GM23338 (cell line): ENCODE measurements around the gene PLSCR2. TPM values are rescaled to one million over a fixed set of nuclear protein-coding genes. Genes with fewer than 3 reads are reported as not detected.

ENCODE experiments used
- ATAC-seq: fragments of 200-7000 bp; cut with Tn5 transposase; 3 replicates; pipeline ENCODE4 v1.9.1; 2020
- DNase-seq: peaks from one replicate; pipeline ENCODE4 v3.0.0-alpha.2; 2015; ENCODE audit warnings: low spot score
- H2AFZ ChIP-seq: fragments of 200-600 bp; sonication (generic); 2 replicates; pipeline ENCODE4 v1.8.0; 2016; ENCODE audit warnings: antibody characterized with exemption, mild to moderate bottlenecking, moderate library complexity
- H3F3A ChIP-seq: fragments of 200-600 bp; sonication (generic); replicated peaks from 2 replicates; pipeline ENCODE4 v1.8.0; 2017; ENCODE audit warnings: antibody characterized with exemption, mixed run types, low read depth
- H3K27ac ChIP-seq: fragments of 200-600 bp; sonication (generic); 2 replicates; pipeline ENCODE4 v1.6.1; 2016; ENCODE audit warnings: low read depth
- H3K27me3 ChIP-seq: fragments of 200-600 bp; sonication (generic); 2 replicates; pipeline ENCODE4 v1.8.0; 2016; ENCODE audit warnings: mild to moderate bottlenecking, mixed run types, moderate library complexity; ENCODE audit not compliant: insufficient read depth
- H3K36me3 ChIP-seq: fragments of 200-600 bp; sonication (generic); 2 replicates; pipeline ENCODE4 v1.8.0; 2016; ENCODE audit warnings: mild to moderate bottlenecking; ENCODE audit not compliant: insufficient read depth
- H3K4me1 ChIP-seq: fragments of 200-600 bp; sonication (generic); 2 replicates; pipeline ENCODE4 v1.8.0; 2016; ENCODE audit warnings: mild to moderate bottlenecking, moderate library complexity; ENCODE audit not compliant: insufficient read depth
- H3K4me2 ChIP-seq: fragments of 200-600 bp; sonication (generic); 2 replicates; pipeline ENCODE4 v1.7.1; 2017; ENCODE audit warnings: mixed run types
- H3K4me3 ChIP-seq: fragments of 200-600 bp; sonication (generic); 2 replicates; pipeline ENCODE4 v1.6.1; 2016; ENCODE audit warnings: mixed run types
- H3K79me2 ChIP-seq: fragments of 200-600 bp; sonication (generic); replicated peaks from 2 replicates; pipeline ENCODE4 v1.8.0; 2017; ENCODE audit warnings: mild to moderate bottlenecking; ENCODE audit not compliant: insufficient read depth
- H3K9me2 ChIP-seq: fragments of 200-600 bp; sonication (generic); 2 replicates; pipeline ENCODE4 v1.8.0; 2017; ENCODE audit not compliant: insufficient read depth
- H4K20me1 ChIP-seq: fragments of 200-600 bp; sonication (generic); replicated peaks from 2 replicates; pipeline ENCODE4 v1.8.0; 2017; ENCODE audit warnings: mild to moderate bottlenecking; ENCODE audit not compliant: insufficient read depth
- H3K27ac Mint-ChIP-seq: 2 replicates; pipeline ENCODE4 v1.8.0; 2020; ENCODE audit warnings: inconsistent platforms, mild to moderate bottlenecking, moderate library complexity, mixed read lengths
- H3K27me3 Mint-ChIP-seq: 3 replicates; pipeline ENCODE4 v1.8.0; 2022; ENCODE audit warnings: low read depth, mild to moderate bottlenecking, moderate library complexity, mixed read lengths, inconsistent platforms; ENCODE audit not compliant: insufficient read depth, poor library complexity
- H3K36me3 Mint-ChIP-seq: 3 replicates; pipeline ENCODE4 v1.8.0; 2021; ENCODE audit warnings: low read depth, mild to moderate bottlenecking, inconsistent platforms, moderate library complexity, mixed read lengths
- H3K4me1 Mint-ChIP-seq: 3 replicates; pipeline ENCODE4 v1.8.0; 2020; ENCODE audit warnings: mild to moderate bottlenecking, inconsistent platforms, mixed read lengths
- H3K4me3 Mint-ChIP-seq: 3 replicates; pipeline ENCODE4 v1.8.0; 2021; ENCODE audit warnings: moderate library complexity, mild to moderate bottlenecking, inconsistent platforms, mixed read lengths
- H3K9me3 Mint-ChIP-seq: 3 replicates; pipeline ENCODE4 v1.8.0; 2020; ENCODE audit warnings: moderate library complexity, mild to moderate bottlenecking, inconsistent platforms, mixed read lengths
- CREB1 ChIP-seq: fragments of 250-450 bp; sonication (Bioruptor Pico); IDR thresholded peaks from 2 replicates; pipeline ENCODE4 v1.5.0; 2020; ENCODE audit warnings: low read depth, mild to moderate bottlenecking, moderate library complexity
- CTCF ChIP-seq, 2 experiments: fragments of 200-600 bp in 1 of 2; sonication (generic) in 1 of 2; conservative IDR thresholded peaks; 2 replicates each; pipeline versions ENCODE4 v1.5.1 to v1.6.1; 2016 to 2017; ENCODE audit warnings: antibody characterized with exemption in 2 of 2, low read depth in 2 of 2, mild to moderate bottlenecking in 2 of 2, moderate library complexity in 1 of 2
- EZH2 ChIP-seq: fragments of 200-600 bp; sonication (generic); IDR thresholded peaks from one replicate; pipeline ENCODE4 v1.8.0; 2017; ENCODE audit warnings: antibody characterized with exemption, mild to moderate bottlenecking, low read depth; ENCODE audit not compliant: unreplicated experiment
- EZH2phosphoT487 ChIP-seq: fragments of 200-600 bp; sonication (generic); IDR thresholded peaks from one replicate; pipeline ENCODE4 v1.8.1; 2018; ENCODE audit warnings: antibody characterized with exemption; ENCODE audit not compliant: unreplicated experiment
- JUNB ChIP-seq: IDR thresholded peaks from one replicate; pipeline ENCODE4 v1.6.1; 2016; ENCODE audit warnings: antibody characterized with exemption; ENCODE audit not compliant: unreplicated experiment
- NANOG ChIP-seq: IDR thresholded peaks from 2 replicates; pipeline ENCODE4 v1.6.1; 2016; ENCODE audit warnings: antibody characterized with exemption, borderline replicate concordance
- STAT1 ChIP-seq: IDR thresholded peaks from one replicate; pipeline ENCODE4 v1.6.1; 2016; ENCODE audit warnings: antibody characterized with exemption; ENCODE audit not compliant: unreplicated experiment
- ZNF331 ChIP-seq: fragments of 250-450 bp; sonication (Bioruptor Pico); IDR thresholded peaks from 2 replicates; pipeline ENCODE4 v1.5.0; 2020; ENCODE audit warnings: low read depth, mild to moderate bottlenecking, moderate library complexity
- ZNF462 ChIP-seq: fragments of 250-450 bp; sonication (Bioruptor Pico); IDR thresholded peaks from 2 replicates; pipeline ENCODE4 v1.5.0; 2020; ENCODE audit warnings: mild to moderate bottlenecking, moderate library complexity
- polyA plus RNA-seq: library from polyadenylated mRNA; unstranded; fragments of >200 nt; fragmentation: Nextera tagmentation; extraction: Ambion mirVana; gene quantifications from 2 replicates; pipeline ENCODE4 v1.2.1, GENCODE V29; 2016
- total RNA-seq: library from RNA; depleted of rRNA; stranded (reverse); fragments of >200 nt; shearing (Covaris generic); gene quantifications from 2 replicates; pipeline ENCODE4 v1.2.3, GENCODE V29; 2014

The PLSCR2 gene
- total and polyA plus RNA-seq, 2 experiments from 2014 or later, result 0.55 TPM; not detected in 1

- Histone ChIP-seq H3K27ac (no peak overlapping the region), H3K4me3 (no peak overlapping the region), H3K79me2 (no peaks in the 10 kb centered on the region), H3K4me2 (no peak overlapping the region), H3K4me1 (no peaks in the 10 kb centered on the region), H3K27me3 (no peaks in the 10 kb centered on the region), H4K20me1 (no peaks in the 10 kb centered on the region), H3K36me3 (no peaks in the 10 kb centered on the region), H2AFZ (no peak overlapping the region), H3K9me2 (no peaks in the 10 kb centered on the region), H3F3A (no peaks in the 10 kb centered on the region)
- DNase-seq, result no peak
- Mint-ChIP-seq H3K4me1 (no peaks in the 10 kb centered on the region), H3K9me3 (no peaks in the 10 kb centered on the region), H3K27me3 (peaks cover 3% of the 10 kb centered on the region), H3K27ac (no peak overlapping the region), H3K36me3 (no peaks in the 10 kb centered on the region), H3K4me3 (no peak overlapping the region)
- ATAC-seq, result no peak
- no peak for TF ChIP-seq STAT1
- no peak for TF ChIP-seq CTCF (conservative IDR thresholded peaks at IDR 0.05; ENCODE audit: low read depth in 2 of 2)
These were observed 4.6 kb downstream of the PLSCR2 start for GRCh38 chr3:146464783-146465182.

GRCh38 chr3:146464005-146464595 lies 5.3 kb downstream of the PLSCR2 start:
- Histone ChIP-seq H3K27ac (no peak overlapping the region), H4K20me1 (no peaks in the 10 kb centered on the region), H3K4me3 (no peak overlapping the region), H3K4me2 (no peak overlapping the region), H3K4me1 (no peaks in the 10 kb centered on the region), H2AFZ (no peak overlapping the region), H3K79me2 (no peaks in the 10 kb centered on the region), H3K36me3 (no peaks in the 10 kb centered on the region), H3K27me3 (no peaks in the 10 kb centered on the region), H3K9me2 (no peaks in the 10 kb centered on the region), H3F3A (no peaks in the 10 kb centered on the region)
- ATAC-seq (no peak), DNase-seq (no peak)
- Mint-ChIP-seq H3K9me3 (no peaks in the 10 kb centered on the region), H3K27ac (no peak overlapping the region), H3K36me3 (no peaks in the 10 kb centered on the region), H3K4me1 (no peaks in the 10 kb centered on the region), H3K27me3 (peaks cover 3% of the 10 kb centered on the region), H3K4me3 (no peak overlapping the region)
- TF ChIP-seq STAT1 (no peak), ZNF462 (CRISPR knock-in tag) (no peak), JUNB (no peak), CREB1 (CRISPR knock-in tag) (no peak), EZH2phosphoT487 (no peak), NANOG (no peak), EZH2 (no peak), ZNF331 (no peak)
